PC-3 (cell line): Measurements from ENCODE around the gene CPOX. TPM values are rescaled to one million over a fixed set of nuclear protein-coding genes. Genes with fewer than 3 reads are reported as not detected.
A peak's percentile ranks its signal among the peaks of the same experiment; 100 is the strongest.
"Not testable (repeated sequence)": the region's sequence is repeated elsewhere in the genome, so short reads cannot be mapped to it uniquely, and the experiment has no call there.

Source experiments
- ATAC-seq: fragments of 200-7000 bp; cut with Tn5 transposase; 2 replicates; pipeline ENCODE4 v1.9.1; 2020; ENCODE audit warnings: mild to moderate bottlenecking, moderate library complexity
- Bru-seq: library from RNA; stranded (reverse); fragments of 400-500 nt; gene quantifications from one replicate; lab custom pipeline; 2021; lab: Mats Ljungman, UMichigan
- BruChase-seq, 2 experiments: library from RNA; stranded (reverse); fragments of 400-500 nt; gene quantifications; one replicate each; lab custom pipeline; 2021; lab: Mats Ljungman, UMichigan
- BruUV-seq: library from RNA; stranded (reverse); fragments of 400-500 nt; replicated peaks from 2 replicates; lab custom pipeline; 2021; lab: Mats Ljungman, UMichigan
- CTCF ChIA-PET: fragments of 300-600 bp; sonication (Branson Sonifier 250); formaldehyde crosslinking; loops from one replicate; lab custom pipeline; 2022; ENCODE audit warnings: antibody characterized with exemption; lab: Charles Lee
- POLR2A ChIA-PET: fragments of 300-600 bp; sonication (Branson Sonifier 250); formaldehyde crosslinking; loops from one replicate; lab custom pipeline; 2022; ENCODE audit warnings: antibody characterized with exemption; ENCODE audit not compliant: unreplicated experiment; lab: Charles Lee
- DNase-seq: peaks from one replicate; pipeline ENCODE4 v3.0.0-alpha.2; 2015
- H2AFZ ChIP-seq: fragments of 300-600 bp; sonication (generic); 2 replicates; pipeline ENCODE4 v1.6.0; 2016; ENCODE audit warnings: antibody characterized with exemption, low read length
- H3F3A ChIP-seq: fragments of 300-600 bp; sonication (generic); one replicate; pipeline ENCODE4 v1.6.0; 2017; ENCODE audit warnings: antibody characterized with exemption, low read length, control low read depth, mild to moderate bottlenecking; ENCODE audit not compliant: unreplicated experiment
- H3K27ac ChIP-seq: fragments of 300-600 bp; sonication (generic); 2 replicates; pipeline ENCODE4 v1.5.1; 2016; ENCODE audit warnings: mild to moderate bottlenecking, low read length
- H3K27me3 ChIP-seq: fragments of 300-600 bp; sonication (generic); 2 replicates; pipeline ENCODE4 v1.6.1; 2016; ENCODE audit warnings: low read length, mixed read lengths
- H3K36me3 ChIP-seq: fragments of 300-600 bp; sonication (generic); 2 replicates; pipeline ENCODE4 v1.6.1; 2016; ENCODE audit warnings: low read depth, mixed run types, low read length, mixed read lengths
- H3K4me1 ChIP-seq: fragments of 300-600 bp; sonication (generic); 2 replicates; pipeline ENCODE4 v1.5.1; 2016; ENCODE audit warnings: low read length; ENCODE audit not compliant: insufficient read depth
- H3K4me2 ChIP-seq: fragments of 300-600 bp; sonication (generic); 2 replicates; pipeline ENCODE4 v1.6.0; 2016; ENCODE audit warnings: low read length
- H3K4me3 ChIP-seq: fragments of 300-600 bp; sonication (generic); 2 replicates; pipeline ENCODE4 v1.5.1; 2016; ENCODE audit warnings: mild to moderate bottlenecking, low read length, mixed read lengths
- H3K79me2 ChIP-seq: fragments of 300-600 bp; sonication (generic); 2 replicates; pipeline ENCODE4 v1.6.1; 2017; ENCODE audit warnings: low read length, mixed read lengths
- H3K9ac ChIP-seq: fragments of 300-600 bp; sonication (generic); 2 replicates; pipeline ENCODE4 v1.6.0; 2016; ENCODE audit warnings: mild to moderate bottlenecking, low read length
- H3K9me2 ChIP-seq: fragments of 300-600 bp; sonication (generic); replicated peaks from 2 replicates; pipeline ENCODE4 v1.6.1; 2016; ENCODE audit warnings: mixed run types, low read length, mixed read lengths
- H3K9me3 ChIP-seq: fragments of 300-600 bp; sonication (generic); 2 replicates; pipeline ENCODE4 v1.6.1; 2016; ENCODE audit warnings: low read length, mixed read lengths
- H4K20me1 ChIP-seq: fragments of 300-600 bp; sonication (generic); 2 replicates; pipeline ENCODE4 v1.6.1; 2016; ENCODE audit warnings: low read length, mixed read lengths
- EZH2 ChIP-seq: fragments of 300-600 bp; sonication (generic); IDR thresholded peaks from one replicate; pipeline ENCODE4 v1.6.1; 2017; ENCODE audit warnings: antibody characterized with exemption, mild to moderate bottlenecking, low read length; ENCODE audit not compliant: unreplicated experiment
- EZH2phosphoT487 ChIP-seq: fragments of 300-600 bp; sonication (generic); IDR thresholded peaks from 2 replicates; pipeline ENCODE4 v1.6.1; 2018; ENCODE audit warnings: mild to moderate bottlenecking, antibody characterized with exemption, low read length, borderline replicate concordance
- intact Hi-C: fragments of 100-400 bp; cut with micrococcal nuclease; formaldehyde crosslinking; loops from 2 replicates; pipeline ENCODE4 v1.9.0; 2023
- long read RNA-seq: library from polyadenylated mRNA; unstranded; transcript quantifications from one replicate; pipeline ENCODE4 v2.0.0, GENCODE V29; 2021; ENCODE audit not compliant: unreplicated experiment
- total RNA-seq: library from RNA; depleted of rRNA; stranded (reverse); fragments of >200 nt; gene quantifications from 2 replicates; pipeline ENCODE4 v1.2.3, GENCODE V29; 2014; rRNA removed
- TF ChIP-seq, protein P1 (sequence below): fragments of 300-600 bp; sonication (generic); conservative IDR thresholded peaks from 2 replicates; pipeline ENCODE4 v1.5.1; 2017; ENCODE audit warnings: antibody characterized with exemption, low read depth, mild to moderate bottlenecking, low read length

Gene CPOX
- 62.0 and 86.2 TPM in 2 replicates for total RNA-seq
- Bru-seq, nascent RNA, result percentile 71 among the genes with signal in this experiment
- BruChase-seq, experiment 1, labeled RNA remaining after a 6-hour chase, result percentile 86 among the genes with signal in this experiment
- percentile 80 among the genes with signal in this experiment for BruChase-seq, experiment 2, labeled RNA remaining after a 2-hour chase
- long read RNA-seq, transcript CPOX-201 (7 exons, 2,821 nt), result major isoform, 121 of 128 reads
- long read RNA-seq, partial matches to known transcripts, result 3 of 128 reads
- long read RNA-seq, other reads (novel, unspliced or antisense), result 4 of 128 reads

DNA sequence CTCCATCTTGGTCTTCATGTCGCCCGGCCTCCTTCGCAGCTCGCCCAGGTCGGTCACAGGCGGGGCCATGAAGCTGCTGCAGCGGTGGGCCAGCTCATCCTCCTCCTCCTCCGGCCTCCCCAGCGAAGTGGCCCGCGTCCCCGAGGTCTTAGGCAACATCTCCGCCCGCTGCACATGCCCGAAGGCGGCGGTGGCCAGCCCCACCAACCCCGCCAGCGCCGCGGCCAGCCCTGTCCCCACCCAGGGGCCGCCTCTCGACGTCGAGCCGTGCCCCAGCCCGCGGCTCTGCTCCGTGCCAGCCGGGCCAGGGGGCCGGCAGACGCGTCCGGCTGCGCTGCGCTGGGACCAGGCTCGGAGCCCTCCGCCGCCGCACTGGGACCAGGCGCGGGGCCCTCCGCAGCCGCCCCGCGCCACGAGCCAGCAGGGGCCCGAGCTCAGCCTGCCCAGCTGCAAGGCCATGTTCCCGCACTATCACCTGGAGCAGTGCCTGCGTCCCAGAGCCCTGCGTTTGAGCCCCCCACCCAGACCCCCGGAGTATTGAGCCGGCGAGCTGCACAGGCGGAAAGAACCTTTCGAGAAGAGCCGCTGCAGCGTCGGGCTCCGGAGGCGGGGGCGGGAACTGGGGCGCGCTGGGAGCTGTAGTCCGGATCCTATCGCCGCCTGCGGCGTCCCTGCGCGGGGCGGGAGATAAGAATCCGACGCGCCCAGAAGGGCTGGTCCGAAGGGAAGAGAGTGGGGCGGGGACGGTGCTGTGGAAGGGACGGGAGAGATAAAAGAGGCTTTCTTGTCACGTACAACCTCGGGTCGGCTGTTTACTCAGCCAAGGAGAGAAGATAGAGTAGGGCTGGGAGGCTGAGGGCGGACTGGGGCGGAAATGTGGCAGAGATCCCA, at the start of gene CPOX:
Gene CPOX, minus strand, starts transcription at position 566 of the 891 bp plus-strand sequence. Its CDS starts 107 bp downstream, at position 459.
- intact Hi-C loops, result loop anchor here (1.0 to 10.0 kb wide), 4 partner anchors 71 to 1162 kb away; partner anchors contain the start of genes CLDND1 and DCBLD2
- Histone ChIP-seq H3K4me2 (peak within 1 kb of the TSS; percentile 99), H3K9me2 (no peaks in the 10 kb centered on the region), H3K9ac (peak within 1 kb of the TSS; percentile 73), H3K36me3 (peaks cover 11% of the 10 kb centered on the region; the same call in 1 of the 2 replicates), H3K4me1 (peaks cover 12% of the 10 kb centered on the region), H3K27ac (peak within 1 kb of the TSS; percentile 15), H3F3A (no peaks in the 10 kb centered on the region), H2AFZ (peak within 1 kb of the TSS; percentile 78), H4K20me1 (0 out of 2 replicates have a peak, but pooled peaks cover 6% of the 10 kb centered on the region), H3K79me2 (peaks cover 19% of the 10 kb centered on the region), H3K4me3 (peak within 1 kb of the TSS; percentile 97), H3K27me3 (no peaks in the 10 kb centered on the region), H3K9me3 (no peaks in the 10 kb centered on the region)
- TF ChIP-seq EZH2phosphoT487 (no peak), EZH2 (no peak)
- TF ChIP-seq, protein P1, sequence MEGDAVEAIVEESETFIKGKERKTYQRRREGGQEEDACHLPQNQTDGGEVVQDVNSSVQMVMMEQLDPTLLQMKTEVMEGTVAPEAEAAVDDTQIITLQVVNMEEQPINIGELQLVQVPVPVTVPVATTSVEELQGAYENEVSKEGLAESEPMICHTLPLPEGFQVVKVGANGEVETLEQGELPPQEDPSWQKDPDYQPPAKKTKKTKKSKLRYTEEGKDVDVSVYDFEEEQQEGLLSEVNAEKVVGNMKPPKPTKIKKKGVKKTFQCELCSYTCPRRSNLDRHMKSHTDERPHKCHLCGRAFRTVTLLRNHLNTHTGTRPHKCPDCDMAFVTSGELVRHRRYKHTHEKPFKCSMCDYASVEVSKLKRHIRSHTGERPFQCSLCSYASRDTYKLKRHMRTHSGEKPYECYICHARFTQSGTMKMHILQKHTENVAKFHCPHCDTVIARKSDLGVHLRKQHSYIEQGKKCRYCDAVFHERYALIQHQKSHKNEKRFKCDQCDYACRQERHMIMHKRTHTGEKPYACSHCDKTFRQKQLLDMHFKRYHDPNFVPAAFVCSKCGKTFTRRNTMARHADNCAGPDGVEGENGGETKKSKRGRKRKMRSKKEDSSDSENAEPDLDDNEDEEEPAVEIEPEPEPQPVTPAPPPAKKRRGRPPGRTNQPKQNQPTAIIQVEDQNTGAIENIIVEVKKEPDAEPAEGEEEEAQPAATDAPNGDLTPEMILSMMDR, result no peak
- CTCF ChIA-PET, result no interaction called here
- ATAC-seq (peak; percentile 97), DNase-seq (peak; percentile 96)
- no TSS peak for BruUV-seq
- POLR2A ChIA-PET, result no interaction called here

DNA sequence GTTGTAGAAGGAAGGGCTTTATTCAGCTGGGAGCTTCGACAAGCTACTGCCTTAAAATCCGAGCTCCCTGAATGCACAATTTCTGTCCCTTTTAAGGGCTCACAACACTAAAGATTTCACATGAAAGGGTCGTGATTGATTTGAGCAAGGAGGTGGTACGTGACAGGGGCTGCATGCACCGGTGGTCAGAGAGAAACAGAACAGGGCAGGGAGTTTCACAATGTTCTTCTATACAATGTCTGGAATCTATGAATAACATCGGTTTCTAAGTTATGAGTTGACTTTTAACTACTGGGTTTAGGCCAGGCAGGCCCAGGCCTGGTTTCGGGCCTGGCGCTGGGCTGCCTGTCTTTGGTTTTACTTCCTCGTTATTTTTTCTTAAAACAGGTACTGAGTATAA, 49.4 kb upstream of the CPOX start:
- CTCF ChIA-PET, H3K4me3 ChIP-seq, BruUV-seq: not testable (repeated sequence)

DNA sequence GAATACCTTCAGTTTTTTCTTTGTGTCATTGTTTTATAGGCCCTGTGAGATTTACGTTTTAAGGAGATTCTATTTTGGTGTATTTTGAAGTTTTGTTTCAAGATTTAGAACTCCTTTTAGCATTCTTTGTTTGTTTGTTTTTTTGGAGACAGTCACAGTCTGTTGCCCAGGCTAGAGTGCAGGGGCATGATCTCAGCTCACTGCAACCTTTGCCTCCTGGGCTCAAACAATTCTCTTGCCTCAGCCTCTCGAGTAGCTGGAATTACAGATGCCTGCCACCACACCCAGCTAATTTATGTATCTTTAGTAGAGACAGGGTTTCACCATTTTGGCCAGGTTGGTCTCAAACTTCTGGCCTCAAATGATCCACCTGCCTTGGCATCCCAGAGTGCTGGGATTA, 48.3 kb upstream of the CPOX start:
- H3K4me2 ChIP-seq, H3K4me3 ChIP-seq, H3K9ac ChIP-seq, H4K20me1 ChIP-seq, ATAC-seq, H3F3A ChIP-seq, POLR2A ChIA-PET, H3K9me2 ChIP-seq, H3K4me1 ChIP-seq, H2AFZ ChIP-seq, BruUV-seq, H3K9me3 ChIP-seq, intact Hi-C loops, H3K36me3 ChIP-seq, CTCF ChIA-PET, H3K27ac ChIP-seq, H3K79me2 ChIP-seq, DNase-seq, H3K27me3 ChIP-seq: not testable (repeated sequence)

More for the DNA sequence above, 49.4 kb upstream of the CPOX start:
- H4K20me1 ChIP-seq, H3F3A ChIP-seq, H3K79me2 ChIP-seq, POLR2A ChIA-PET, H3K36me3 ChIP-seq, H3K27ac ChIP-seq, H2AFZ ChIP-seq, H3K9me2 ChIP-seq, H3K9me3 ChIP-seq, ATAC-seq, H3K27me3 ChIP-seq, intact Hi-C loops, H3K4me1 ChIP-seq, DNase-seq, H3K9ac ChIP-seq, H3K4me2 ChIP-seq: not testable (repeated sequence)

DNA sequence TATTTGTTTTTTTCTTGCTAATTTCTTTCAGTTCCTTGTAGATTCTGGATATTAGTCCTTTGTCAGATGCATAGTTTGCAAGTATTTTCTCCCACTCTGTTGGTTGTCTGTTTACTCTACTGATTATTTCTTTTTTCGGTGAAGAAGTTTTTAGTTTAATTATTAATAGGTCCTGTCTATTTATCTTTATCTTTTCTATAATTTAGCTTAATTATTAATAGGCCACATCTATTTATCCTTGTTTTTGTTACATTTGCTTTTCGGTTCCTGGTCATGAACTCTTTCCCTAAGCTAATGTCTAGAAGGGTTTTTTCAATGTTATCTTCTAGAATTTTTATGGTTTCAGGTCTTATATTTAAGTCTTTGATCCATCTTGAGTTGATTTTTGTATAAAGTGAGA, 45.1 kb upstream of the CPOX start:
- H3F3A ChIP-seq, CTCF ChIA-PET, H3K9ac ChIP-seq, H3K4me3 ChIP-seq, H2AFZ ChIP-seq, H3K36me3 ChIP-seq, H3K27ac ChIP-seq, intact Hi-C loops, BruUV-seq, ATAC-seq, H3K79me2 ChIP-seq, H3K9me3 ChIP-seq, H3K4me1 ChIP-seq, H3K27me3 ChIP-seq, POLR2A ChIA-PET, DNase-seq, H3K4me2 ChIP-seq, H4K20me1 ChIP-seq, H3K9me2 ChIP-seq: not testable (repeated sequence)
